Stimulated activated naive B cell treated with anti-CD40 and anti-IgM and Interleukin-4, amounts not matched to agents 10 μg/mL and 1 μg/mL and 100 μg/mL, for 72 hours (primary cell): ENCODE results near the gene LRP5.

Experiments
- ATAC-seq, 2 donors: fragments of 150-1000 bp; cut with Tn5 transposase; replicated peaks; 2 replicates each; pipeline ENCODE4 v1.10.0; 2021; ENCODE audit warnings: moderate library complexity in 1 of 2
- DNase-seq: peaks from one replicate; pipeline ENCODE4 v3.0.0; 2021
- H3K27ac Mint-ChIP-seq: one replicate; pipeline ENCODE4 v1.8.0; 2022; ENCODE audit warnings: mild to moderate bottlenecking, mixed read lengths
- H3K27me3 Mint-ChIP-seq, 2 donors: one replicate each; pipeline ENCODE4 v1.8.0; 2022; ENCODE audit warnings: mixed read lengths in 2 of 2
- H3K36me3 Mint-ChIP-seq, 2 donors: one replicate each; pipeline ENCODE4 v1.8.0; 2022; ENCODE audit warnings: mixed read lengths in 2 of 2, mild to moderate bottlenecking in 1 of 2
- H3K4me1 Mint-ChIP-seq, 2 donors: one replicate each; pipeline ENCODE4 v1.8.0; 2022; ENCODE audit warnings: mixed read lengths in 2 of 2, mild to moderate bottlenecking in 1 of 2
- H3K4me3 Mint-ChIP-seq, 2 donors: one replicate each; pipeline ENCODE4 v1.8.0; 2022; ENCODE audit warnings: mild to moderate bottlenecking in 2 of 2, mixed read lengths in 2 of 2, moderate library complexity in 1 of 2
- H3K9me3 Mint-ChIP-seq, 2 donors: one replicate each; pipeline ENCODE4 v1.8.0; 2022; ENCODE audit warnings: mixed read lengths in 2 of 2, mild to moderate bottlenecking in 1 of 2

The LRP5 gene

GRCh38 chr11:68362801-68363379 is 50.5 kb downstream of the LRP5 start:
- H3K9me3 Mint-ChIP-seq, result peaks cover 0 to 2% of the 10 kb centered on the region in 2 donors
- H3K36me3 Mint-ChIP-seq, result peaks cover 4 to 7% of the 10 kb centered on the region in 2 donors
- peaks cover 5 to 11% of the 10 kb centered on the region in 2 donors for H3K4me1 Mint-ChIP-seq
- no peak overlapping the region for H3K27ac Mint-ChIP-seq
- no peaks in the 10 kb centered on the region for H3K27me3 Mint-ChIP-seq
- ATAC-seq, result no peak
- no peak for DNase-seq
- H3K4me3 Mint-ChIP-seq, result no peak overlapping the region

GRCh38 chr11:68363776-68364175 is 51.4 kb downstream of the LRP5 start:
- no peak for DNase-seq
- H3K27ac Mint-ChIP-seq, result no peak overlapping the region

DNA sequence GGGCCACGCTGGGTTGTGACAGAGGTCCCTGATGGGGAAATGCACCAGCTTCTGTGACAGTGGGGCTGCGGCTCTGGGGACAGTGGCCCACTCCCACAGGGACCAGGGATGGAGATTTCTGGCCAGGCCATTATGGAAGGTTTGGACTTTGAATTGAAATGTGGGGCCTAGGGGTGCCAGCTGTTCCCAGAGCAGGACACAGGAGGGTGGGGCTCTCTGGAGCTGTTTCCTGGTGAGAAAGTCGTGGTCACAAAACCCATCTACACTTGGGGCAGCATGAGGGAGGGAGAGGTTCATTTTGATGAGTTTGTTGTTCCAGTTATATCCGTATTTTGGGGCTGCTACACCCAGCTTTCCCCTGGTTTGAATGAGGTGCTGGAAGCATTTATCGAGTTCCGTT is 52.2 kb downstream of the LRP5 start:
- peaks cover 12 to 27% of the 10 kb centered on the region in 2 donors for H3K4me1 Mint-ChIP-seq
- no peak for ATAC-seq
- H3K4me3 Mint-ChIP-seq, result no peak overlapping the region
- no peaks in the 10 kb centered on the region for H3K27me3 Mint-ChIP-seq
- H3K9me3 Mint-ChIP-seq, result peaks cover 0 to 2% of the 10 kb centered on the region in 2 donors
- H3K36me3 Mint-ChIP-seq, result peaks cover 3 to 4% of the 10 kb centered on the region in 2 donors
- no peak for DNase-seq
- no peak overlapping the region for H3K27ac Mint-ChIP-seq

More at GRCh38 chr11:68363776-68364175, 51.4 kb downstream of the LRP5 start:
- peaks cover 7 to 19% of the 10 kb centered on the region in 2 donors for H3K4me1 Mint-ChIP-seq
- H3K9me3 Mint-ChIP-seq, result peaks cover 0 to 2% of the 10 kb centered on the region in 2 donors
- H3K36me3 Mint-ChIP-seq, result peaks cover 4 to 7% of the 10 kb centered on the region in 2 donors
- H3K4me3 Mint-ChIP-seq, result no peak overlapping the region
- H3K27me3 Mint-ChIP-seq, result no peaks in the 10 kb centered on the region
- ATAC-seq, result no peak

- ATAC-seq, result no peak
- Mint-ChIP-seq H3K36me3 (peaks cover 3 to 4% of the 10 kb centered on the region in 2 donors), H3K4me1 (peaks cover 22 to 41% of the 10 kb centered on the region in 2 donors), H3K27ac (no peak overlapping the region), H3K4me3 (no peak overlapping the region), H3K9me3 (peaks cover 0 to 2% of the 10 kb centered on the region in 2 donors), H3K27me3 (no peaks in the 10 kb centered on the region)
- DNase-seq, result no peak
Measured at GRCh38 chr11:68365943-68366435, 53.6 kb downstream of the LRP5 start.

DNA sequence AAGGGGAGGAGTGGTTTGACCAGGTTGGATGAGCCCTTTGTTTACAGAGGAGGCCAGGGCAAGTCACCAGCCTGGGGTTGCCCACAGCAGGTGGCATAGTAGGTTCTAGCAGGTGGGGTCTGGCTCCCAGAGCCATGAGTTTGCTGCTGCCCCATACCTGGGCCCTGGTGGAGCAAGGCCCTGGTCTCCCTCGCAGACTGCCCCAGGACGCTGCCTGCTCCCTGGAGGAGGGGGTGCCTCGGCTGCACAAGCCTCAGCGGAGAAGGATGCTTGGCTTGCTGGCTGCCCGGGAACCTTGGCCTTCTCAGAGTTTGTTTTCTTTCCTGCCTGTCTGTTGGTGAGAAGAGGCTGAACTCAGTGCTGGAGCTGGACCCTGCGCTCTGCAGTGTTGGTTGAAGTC is 54.9 kb downstream of the LRP5 start:
- Mint-ChIP-seq H3K36me3 (peaks cover 8% of the 10 kb centered on the region in 2 donors), H3K4me1 (peaks cover 34 to 54% of the 10 kb centered on the region in 2 donors), H3K27me3 (peaks cover 7 to 8% of the 10 kb centered on the region in 2 donors), H3K4me3 (no peak overlapping the region), H3K27ac (no peak overlapping the region), H3K9me3 (no peaks in the 10 kb centered on the region)
- ATAC-seq (no peak), DNase-seq (no peak)

DNA sequence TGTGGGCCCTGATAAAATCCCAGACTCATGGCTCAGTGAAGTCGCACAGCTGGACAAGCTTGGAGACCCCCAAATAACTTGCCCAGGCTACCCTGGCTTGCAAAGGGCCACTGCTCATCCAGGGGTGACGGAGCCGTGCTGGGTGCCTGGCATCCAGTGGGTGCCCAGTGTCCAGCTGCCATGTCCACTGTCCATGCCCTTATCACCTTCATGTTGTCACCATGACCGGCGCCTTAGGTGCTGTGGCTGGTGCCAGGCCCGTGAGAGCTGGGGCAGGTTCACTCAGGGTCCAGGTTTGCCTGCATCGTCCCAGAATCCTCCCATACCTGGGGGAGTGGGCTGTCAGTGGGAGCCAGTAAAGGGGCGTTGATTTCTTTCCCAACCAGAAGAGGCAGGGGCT is 57.4 kb downstream of the LRP5 start:
- Mint-ChIP-seq H3K27me3 (peaks cover 18 to 30% of the 10 kb centered on the region in 2 donors), H3K36me3 (peaks cover 8 to 11% of the 10 kb centered on the region in 2 donors), H3K27ac (peak overlapping the region; percentile 95), H3K4me1 (peaks cover 51 to 75% of the 10 kb centered on the region in 2 donors), H3K4me3 (no peak overlapping the region), H3K9me3 (no peaks in the 10 kb centered on the region)
- DNase-seq, result no peak
- no peak for ATAC-seq

- Mint-ChIP-seq H3K4me1 (peaks cover 54 to 75% of the 10 kb centered on the region in 2 donors), H3K27ac (peak overlapping the region; percentile 95), H3K36me3 (peaks cover 8 to 11% of the 10 kb centered on the region in 2 donors), H3K27me3 (peaks cover 25 to 37% of the 10 kb centered on the region in 2 donors), H3K4me3 (peak overlapping the region; percentile 71 to 77), H3K9me3 (no peaks in the 10 kb centered on the region)
- peak; percentile 73 for DNase-seq
- ATAC-seq, result peak; percentile 85 to 86
Measured at GRCh38 chr11:68370211-68371111, 58.1 kb downstream of the LRP5 start.

- peaks cover 8 to 11% of the 10 kb centered on the region in 2 donors for H3K36me3 Mint-ChIP-seq
- peak; percentile 73 for DNase-seq
- H3K27me3 Mint-ChIP-seq, result peaks cover 25 to 38% of the 10 kb centered on the region in 2 donors
- H3K9me3 Mint-ChIP-seq, result no peaks in the 10 kb centered on the region
- H3K27ac Mint-ChIP-seq, result peak overlapping the region; percentile 95
- peaks cover 56 to 75% of the 10 kb centered on the region in 2 donors for H3K4me1 Mint-ChIP-seq
- ATAC-seq, result peak; percentile 63 to 65
- H3K4me3 Mint-ChIP-seq, result peak overlapping the region; percentile 71 to 77
Measured at GRCh38 chr11:68371171-68372041, 59.0 kb downstream of the LRP5 start.

GRCh38 chr11:68372114-68372513 is 59.7 kb downstream of the LRP5 start:
- no peaks in the 10 kb centered on the region for H3K9me3 Mint-ChIP-seq
- H3K27me3 Mint-ChIP-seq, result peaks cover 25 to 38% of the 10 kb centered on the region in 2 donors
- ATAC-seq (no peak), DNase-seq (no peak)
- H3K36me3 Mint-ChIP-seq, result peaks cover 8 to 11% of the 10 kb centered on the region in 2 donors
- peaks cover 55 to 75% of the 10 kb centered on the region in 2 donors for H3K4me1 Mint-ChIP-seq
- peak overlapping the region; percentile 95 for H3K27ac Mint-ChIP-seq
- H3K4me3 Mint-ChIP-seq, result peak overlapping the region; percentile 1 to 45

GRCh38 chr11:68372625-68373024 is 60.2 kb downstream of the LRP5 start:
- H3K4me1 Mint-ChIP-seq, result peaks cover 55 to 75% of the 10 kb centered on the region in 2 donors
- no peak for DNase-seq
- H3K27ac Mint-ChIP-seq, result no peak overlapping the region
- no peak overlapping the region for H3K4me3 Mint-ChIP-seq
- peaks cover 25 to 38% of the 10 kb centered on the region in 2 donors for H3K27me3 Mint-ChIP-seq
- H3K36me3 Mint-ChIP-seq, result peaks cover 8 to 11% of the 10 kb centered on the region in 2 donors
- H3K9me3 Mint-ChIP-seq, result no peaks in the 10 kb centered on the region
- no peak for ATAC-seq

GRCh38 chr11:68373189-68373814 is 60.9 kb downstream of the LRP5 start:
- H3K27me3 Mint-ChIP-seq, result peaks cover 25 to 38% of the 10 kb centered on the region in 2 donors
- H3K9me3 Mint-ChIP-seq, result no peaks in the 10 kb centered on the region
- H3K36me3 Mint-ChIP-seq, result peaks cover 8 to 11% of the 10 kb centered on the region in 2 donors
- no peak overlapping the region for H3K4me3 Mint-ChIP-seq
- no peak for ATAC-seq
- peaks cover 55 to 71% of the 10 kb centered on the region in 2 donors for H3K4me1 Mint-ChIP-seq
- H3K27ac Mint-ChIP-seq, result no peak overlapping the region
- DNase-seq, result no peak

GRCh38 chr11:68373815-68374501 is 61.6 kb downstream of the LRP5 start:
- no peaks in the 10 kb centered on the region for H3K9me3 Mint-ChIP-seq
- ATAC-seq (no peak), DNase-seq (no peak)
- H3K27me3 Mint-ChIP-seq, result peaks cover 25 to 38% of the 10 kb centered on the region in 2 donors
- peak overlapping the region; percentile 76 for H3K27ac Mint-ChIP-seq
- peaks cover 53 to 64% of the 10 kb centered on the region in 2 donors for H3K4me1 Mint-ChIP-seq
- H3K4me3 Mint-ChIP-seq, result peak overlapping the region; percentile 26 to 55
- peaks cover 8 to 11% of the 10 kb centered on the region in 2 donors for H3K36me3 Mint-ChIP-seq

GRCh38 chr11:68374531-68374930 is 62.1 kb downstream of the LRP5 start:
- no peaks in the 10 kb centered on the region for H3K9me3 Mint-ChIP-seq
- ATAC-seq (no peak), DNase-seq (no peak)
- peaks cover 8 to 11% of the 10 kb centered on the region in 2 donors for H3K36me3 Mint-ChIP-seq
- H3K27ac Mint-ChIP-seq, result no peak overlapping the region
- H3K4me3 Mint-ChIP-seq, result no peak overlapping the region
- H3K4me1 Mint-ChIP-seq, result peaks cover 48 to 64% of the 10 kb centered on the region in 2 donors
- H3K27me3 Mint-ChIP-seq, result peaks cover 25 to 39% of the 10 kb centered on the region in 2 donors
